NB4 (cell line): ENCODE measurements around the gene LYG2.

Experiments
- CTCF ChIP-seq: IDR thresholded peaks from one replicate; pipeline ENCODE4 v1.5.1; 2012; ENCODE audit warnings: low read depth, low read length
- TF ChIP-seq, protein P1 (sequence below): IDR thresholded peaks from 2 replicates; pipeline ENCODE4 v1.6.1; 2011; ENCODE audit warnings: low read depth, low read length

DNA sequence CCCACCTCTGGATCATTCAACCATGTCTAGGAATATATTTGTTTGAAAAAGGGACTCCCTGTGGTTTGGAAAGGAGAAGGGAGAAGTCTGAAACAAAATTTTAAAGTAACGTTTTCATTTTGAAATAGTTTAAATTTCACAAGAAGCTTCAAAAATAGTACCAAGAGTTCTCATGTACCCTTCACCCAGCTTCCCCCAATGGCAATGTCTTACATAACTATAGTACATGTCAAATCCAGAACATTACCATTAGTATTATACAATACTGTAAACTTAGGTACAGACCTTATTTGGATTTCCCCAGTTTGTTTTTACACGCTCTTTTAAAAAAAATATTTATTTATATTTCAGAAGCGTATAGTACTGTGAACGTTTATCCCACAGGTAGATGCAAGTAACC is 4.0 kb upstream of the LYG2 start:
- TF ChIP-seq CTCF, result no peak
- TF ChIP-seq, protein P1, sequence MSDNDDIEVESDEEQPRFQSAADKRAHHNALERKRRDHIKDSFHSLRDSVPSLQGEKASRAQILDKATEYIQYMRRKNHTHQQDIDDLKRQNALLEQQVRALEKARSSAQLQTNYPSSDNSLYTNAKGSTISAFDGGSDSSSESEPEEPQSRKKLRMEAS, result no peak
